H1 (cell line): ENCODE data around the gene TPPP3. TPM values are rescaled to one million over a fixed set of nuclear protein-coding genes. Genes with fewer than 3 reads are reported as not detected.

Experiments
- MAFK ChIP-seq: IDR thresholded peaks from 2 replicates; pipeline ENCODE4 v1.6.1; 2012; ENCODE audit warnings: low read depth, mild to moderate bottlenecking, improper control_type of control experiment, low read length
- POU5F1 ChIP-seq: IDR thresholded peaks from 2 replicates; pipeline ENCODE4 v1.6.1; 2011; ENCODE audit warnings: low read depth, mild to moderate bottlenecking, low read length, moderate library complexity
- polyA plus RNA-seq, 7 experiments: library from polyadenylated mRNA; depleted of rRNA in 3 of 7; stranded (reverse) in 5 of 7; unstranded in 2 of 7; fragments of >200 nt in 5 of 7; fragments of 200-250 nt in 2 of 7; gene quantifications; 1 replicate in 5 of 7; 2 replicates in 1 of 7; 4 replicates in 1 of 7; pipeline versions ENCODE4 v1.2.1 to v1.2.3, GENCODE V29; 2011 to 2013; ENCODE audit warnings: missing spikeins in 2 of 7, mixed read lengths in 2 of 7
- total RNA-seq: library from RNA; stranded (reverse); fragmentation: NEBNext Ultra II Directional; extraction: Animal tissue kit (Norgen Biotek cat#: 25700); gene quantifications from 2 replicates; pipeline ENCODE4 v1.2.1, GENCODE V29; 2021

The TPPP3 gene
- total and polyA plus RNA-seq, 2 of the 8 experiments (the other 6 are each of a cell fraction or from before 2014, with no cell fraction given), result 0.77 to 1.0 TPM

- TF ChIP-seq MAFK (no peak), POU5F1 (no peak)
Observed at GRCh38 chr16:67391424-67392300, 1.6 kb downstream of the TPPP3 start (continued).
